ENCODE data around the gene RAB39B. TPM values are rescaled to one million over a fixed set of nuclear protein-coding genes. Genes with fewer than 3 reads are reported as not detected.

The RAB39B gene
- polyA plus RNA-seq, 1 experiment: 0.26 TPM

DNA sequence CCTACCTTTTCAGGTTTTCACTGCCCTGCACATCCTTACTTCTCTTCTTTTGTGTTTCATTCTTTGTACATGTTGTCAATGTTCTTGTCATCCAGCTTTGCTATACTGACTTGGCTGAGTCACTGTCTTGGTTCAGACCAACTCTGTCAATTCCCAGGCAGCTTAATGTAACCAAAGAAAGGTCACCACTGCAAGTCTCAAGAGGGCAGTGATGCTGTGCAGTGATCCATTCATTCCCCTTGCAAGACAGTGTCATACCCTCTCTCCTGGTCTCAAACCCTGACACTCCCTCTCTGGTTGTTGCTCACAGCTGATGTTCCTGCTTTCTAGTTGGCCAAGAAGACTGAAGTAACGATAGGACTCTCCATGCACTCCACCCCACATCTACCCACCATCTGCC is 17.5 kb downstream of the RAB39B start:
- H3K4me3 ChIP-seq (ENCODE audit: low read depth, low read length): no peak overlapping the region
- no peaks in the 10 kb centered on the region for H3K27me3 ChIP-seq (ENCODE audit: control insufficient read depth, insufficient read depth, low read length)
- no peaks in the 10 kb centered on the region for H3K36me3 ChIP-seq (ENCODE audit: control insufficient read depth, insufficient read depth, low read length)
- DNase-seq (ENCODE audit: low read depth): no peak
- ChIA-PET CTCF (no interaction called here), POLR2A (no interaction called here)
- no peak for TF ChIP-seq CTCF (IDR thresholded peaks at IDR 0.05; ENCODE audit: insufficient read depth, low read depth, low read length)

- H3K4me3 ChIP-seq (ENCODE audit: low read depth, low read length): no peak overlapping the region
- POLR2A ChIA-PET: no interaction called here
- no peak for DNase-seq (ENCODE audit: low read depth)
- CTCF ChIA-PET: no interaction called here
- no peak for TF ChIP-seq CTCF (IDR thresholded peaks at IDR 0.05; ENCODE audit: insufficient read depth, low read depth, low read length)
- no peaks in the 10 kb centered on the region for H3K36me3 ChIP-seq (ENCODE audit: control insufficient read depth, insufficient read depth, low read length)
- H3K27me3 ChIP-seq (ENCODE audit: control insufficient read depth, insufficient read depth, low read length): no peaks in the 10 kb centered on the region
Measured at GRCh38 chrX:155242300-155242699, 22.0 kb downstream of the RAB39B start.

- H3K4me3 ChIP-seq (ENCODE audit: low read depth, low read length): no peak overlapping the region
- no peak for DNase-seq (ENCODE audit: low read depth)
- H3K36me3 ChIP-seq (ENCODE audit: control insufficient read depth, insufficient read depth, low read length): no peaks in the 10 kb centered on the region
- no peaks in the 10 kb centered on the region for H3K27me3 ChIP-seq (ENCODE audit: control insufficient read depth, insufficient read depth, low read length)
- no peak for TF ChIP-seq CTCF (IDR thresholded peaks at IDR 0.05; ENCODE audit: insufficient read depth, low read depth, low read length)
- ChIA-PET POLR2A (no interaction called here), CTCF (no interaction called here)
Measured at GRCh38 chrX:155237719-155238118, 26.6 kb downstream of the RAB39B start.

GRCh38 chrX:155235891-155236290 is 28.4 kb downstream of the RAB39B start:
- no peak for DNase-seq (ENCODE audit: low read depth)
- no peaks in the 10 kb centered on the region for H3K36me3 ChIP-seq (ENCODE audit: control insufficient read depth, insufficient read depth, low read length)
- CTCF ChIA-PET: interaction anchor here (1.1 kb wide), 1 partner anchor 20 kb away, joined by 3 read pairs; no protein-coding TSS in a partner anchor
- TF ChIP-seq CTCF (IDR thresholded peaks at IDR 0.05; ENCODE audit: insufficient read depth, low read depth, low read length): no peak
- H3K27me3 ChIP-seq (ENCODE audit: control insufficient read depth, insufficient read depth, low read length): no peaks in the 10 kb centered on the region
- H3K4me3 ChIP-seq (ENCODE audit: low read depth, low read length): no peak overlapping the region
- POLR2A ChIA-PET: no interaction called here

GRCh38 chrX:155231163-155231562 is 33.1 kb downstream of the RAB39B start:
- Histone ChIP-seq H3K27me3 (ENCODE audit: control insufficient read depth, insufficient read depth, low read length) (no peaks in the 10 kb centered on the region), H3K36me3 (ENCODE audit: control insufficient read depth, insufficient read depth, low read length) (no peaks in the 10 kb centered on the region; the same call in 1 of the 2 replicates), H3K4me3 (ENCODE audit: low read depth, low read length) (no peak overlapping the region)
- TF ChIP-seq CTCF (IDR thresholded peaks at IDR 0.05; ENCODE audit: insufficient read depth, low read depth, low read length): no peak
- CTCF ChIA-PET: no interaction called here
- POLR2A ChIA-PET: no interaction called here
- DNase-seq (ENCODE audit: low read depth): no peak
